GM10266 (cell line): ENCODE results near the gene USP6.
"Not testable (repeated sequence)": the region's sequence is repeated elsewhere in the genome, so short reads cannot be mapped to it uniquely, and the experiment has no call there.

ENCODE experiments used
- DNase-seq: peaks from one replicate; pipeline ENCODE4 v3.0.0; 2012; ENCODE audit errors: extremely low spot score
- CTCF ChIP-seq: IDR thresholded peaks from 2 replicates; pipeline ENCODE4 v1.5.1; 2012; ENCODE audit warnings: mild to moderate bottlenecking, low read depth; ENCODE audit not compliant: control insufficient read depth, insufficient read depth; ENCODE audit errors: missing control alignments

The USP6 gene

DNA sequence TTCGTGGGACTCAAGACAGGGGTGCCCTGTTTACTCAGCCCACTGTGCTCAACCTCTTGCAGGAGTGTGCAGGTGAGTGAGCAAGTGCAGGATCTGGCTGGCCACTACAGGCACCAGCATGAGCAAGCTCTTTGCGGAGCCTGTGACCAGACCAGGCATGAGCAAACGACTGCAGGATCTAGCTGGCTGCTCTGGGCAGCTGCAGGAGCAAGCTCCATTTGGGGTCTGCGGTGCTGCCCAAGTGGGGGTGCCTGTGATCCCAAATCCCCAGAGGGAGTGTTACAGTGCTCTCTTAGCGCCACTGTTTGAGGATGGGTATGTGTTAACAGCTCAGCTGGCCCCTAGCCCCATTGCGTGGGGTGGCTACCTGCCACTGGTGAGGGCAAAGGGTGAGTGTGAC lies 2.4 kb downstream of the USP6 start:
- DNase-seq, result no peak

GRCh38 chr17:5120036-5120435 lies 4.2 kb downstream of the USP6 start:
- TF ChIP-seq CTCF, result no peak
- DNase-seq, result no peak

More for the DNA sequence above, 2.4 kb downstream of the USP6 start:
- no peak for TF ChIP-seq CTCF

GRCh38 chr17:5120436-5121185 lies 4.8 kb downstream of the USP6 start:
- DNase-seq, result not testable (repeated sequence)

DNA sequence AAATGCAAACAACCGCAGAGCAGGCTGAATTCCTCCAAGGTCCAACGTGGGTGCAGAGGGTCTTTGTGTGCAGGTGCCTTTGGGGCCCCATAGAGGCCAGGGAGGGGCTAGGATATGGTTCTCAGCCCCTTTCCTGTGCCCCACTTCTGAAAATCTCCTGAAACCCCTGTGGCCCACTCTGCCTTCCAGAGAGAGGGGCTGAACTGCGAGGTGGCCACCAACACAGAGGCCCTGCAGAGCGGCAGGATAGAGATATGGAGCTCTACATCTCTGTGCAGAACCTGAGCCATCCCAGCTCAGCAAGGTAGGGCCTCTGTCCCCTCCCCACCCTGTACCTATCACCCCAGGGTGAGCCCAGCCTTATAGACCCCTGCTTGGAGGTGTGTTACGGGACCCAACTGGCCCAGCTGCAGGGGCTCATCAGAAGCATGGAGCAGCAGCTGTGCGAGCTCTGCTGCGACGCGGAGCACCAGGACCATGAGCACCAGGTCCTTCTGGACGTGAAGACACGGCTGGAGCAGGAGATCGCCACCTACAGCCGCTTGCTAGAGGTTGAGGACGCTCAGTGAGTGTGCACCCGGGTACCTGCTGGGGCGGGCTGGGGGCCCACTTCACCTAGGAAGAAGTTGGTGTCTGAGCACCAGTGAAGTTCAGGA lies 5.5 kb downstream of the USP6 start:
- TF ChIP-seq CTCF, result no peak

GRCh38 chr17:5122056-5122455 lies 6.2 kb downstream of the USP6 start:
- not testable (repeated sequence) for DNase-seq

More for the DNA sequence above, 5.5 kb downstream of the USP6 start:
- DNase-seq, result no peak

- DNase-seq, result no peak
- TF ChIP-seq CTCF, result no peak
These were observed 6.9 kb downstream of the USP6 start for GRCh38 chr17:5122586-5123342.

GRCh38 chr17:5123343-5124124 lies 7.7 kb downstream of the USP6 start:
- no peak for TF ChIP-seq CTCF
- DNase-seq, result no peak

GRCh38 chr17:5124125-5124760 lies 8.4 kb downstream of the USP6 start:
- not testable (repeated sequence) for DNase-seq

DNA sequence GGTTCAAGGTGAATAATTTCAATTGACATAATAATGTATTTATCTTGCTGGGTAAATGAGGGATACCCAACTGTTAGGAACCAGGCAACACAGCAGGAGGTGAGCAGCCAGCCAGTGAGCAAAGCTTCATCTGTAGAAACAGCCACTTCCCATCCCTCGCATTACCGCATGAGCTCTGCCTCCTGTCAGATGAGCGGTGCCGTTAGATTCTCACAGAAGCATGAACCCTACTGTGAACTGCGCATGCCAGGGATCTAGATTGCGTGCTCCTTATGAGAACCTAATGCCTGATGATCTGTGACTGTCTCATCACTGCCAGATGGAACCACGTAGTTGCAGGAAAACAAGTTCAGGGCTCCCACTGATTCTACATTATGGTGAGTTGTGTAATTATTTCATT lies 9.1 kb downstream of the USP6 start:
- DNase-seq, result not testable (repeated sequence)
